Keratinocyte (primary cell): ENCODE data around the gene TNP1.

Experiments used
- EZH2 ChIP-seq: IDR thresholded peaks from one replicate; pipeline ENCODE4 v1.6.1; 2012; ENCODE audit warnings: inconsistent platforms, mild to moderate bottlenecking, low read length, moderate library complexity
- TF ChIP-seq, protein P1 (sequence below), 3 experiments: IDR thresholded peaks in 1 of 3; conservative IDR thresholded peaks in 1 of 3; optimal IDR thresholded peaks in 1 of 3; 2 replicates in 2 of 3; 3 replicates in 1 of 3; pipeline versions ENCODE3 to v1.5.1; 2011; ENCODE audit warnings: low read length in 3 of 3, mild to moderate bottlenecking in 3 of 3, moderate library complexity in 2 of 3, control low read depth in 1 of 3, inconsistent platforms in 1 of 3; ENCODE audit not compliant: insufficient read depth in 2 of 3; ENCODE audit errors: extremely low read depth in 1 of 3

DNA sequence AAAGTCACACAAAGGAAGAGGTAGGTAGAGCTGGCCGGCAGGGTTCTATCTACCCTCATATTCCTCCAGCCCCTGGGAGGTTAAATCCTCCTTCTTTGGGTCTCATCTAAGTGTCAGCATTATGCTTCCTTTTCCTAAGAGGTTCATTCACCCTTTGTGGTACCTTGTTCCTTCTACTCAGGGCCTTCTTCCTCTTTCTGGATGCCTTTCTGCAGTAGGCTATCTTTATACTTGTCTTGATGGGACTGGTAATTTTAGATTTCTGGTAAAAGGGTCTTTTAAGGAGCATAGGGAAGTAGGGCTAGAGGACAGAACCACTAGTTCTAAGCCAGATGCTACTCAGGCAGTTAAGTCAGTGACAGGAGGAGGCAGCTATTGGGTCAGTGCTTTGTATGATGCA lies 13.7 kb upstream of the TNP1 start:
- TF ChIP-seq, protein P1, sequence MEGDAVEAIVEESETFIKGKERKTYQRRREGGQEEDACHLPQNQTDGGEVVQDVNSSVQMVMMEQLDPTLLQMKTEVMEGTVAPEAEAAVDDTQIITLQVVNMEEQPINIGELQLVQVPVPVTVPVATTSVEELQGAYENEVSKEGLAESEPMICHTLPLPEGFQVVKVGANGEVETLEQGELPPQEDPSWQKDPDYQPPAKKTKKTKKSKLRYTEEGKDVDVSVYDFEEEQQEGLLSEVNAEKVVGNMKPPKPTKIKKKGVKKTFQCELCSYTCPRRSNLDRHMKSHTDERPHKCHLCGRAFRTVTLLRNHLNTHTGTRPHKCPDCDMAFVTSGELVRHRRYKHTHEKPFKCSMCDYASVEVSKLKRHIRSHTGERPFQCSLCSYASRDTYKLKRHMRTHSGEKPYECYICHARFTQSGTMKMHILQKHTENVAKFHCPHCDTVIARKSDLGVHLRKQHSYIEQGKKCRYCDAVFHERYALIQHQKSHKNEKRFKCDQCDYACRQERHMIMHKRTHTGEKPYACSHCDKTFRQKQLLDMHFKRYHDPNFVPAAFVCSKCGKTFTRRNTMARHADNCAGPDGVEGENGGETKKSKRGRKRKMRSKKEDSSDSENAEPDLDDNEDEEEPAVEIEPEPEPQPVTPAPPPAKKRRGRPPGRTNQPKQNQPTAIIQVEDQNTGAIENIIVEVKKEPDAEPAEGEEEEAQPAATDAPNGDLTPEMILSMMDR (optimal IDR thresholded peaks at IDR 0.05 in 1 of 3, IDR thresholded peaks at IDR 0.05 in 1 of 3, conservative IDR thresholded peaks at IDR 0.05 in 1 of 3; ENCODE audit: extremely low read depth in 1 of 3, insufficient read depth in 2 of 3, low read length in 3 of 3), result no peak
- TF ChIP-seq EZH2, result no peak
